ENCODE measurements around the gene DDX19B.
"Not testable (repeated sequence)": the region's sequence is repeated elsewhere in the genome, so short reads cannot be mapped to it uniquely, and the experiment has no call there.

Gene DDX19B

GRCh38 chr16:70370145-70370544, 71.2 kb downstream of the DDX19B start:
- not testable (repeated sequence) for H3K4me2 ChIP-seq (ENCODE audit: low read length); H3K27ac ChIP-seq; H3K9ac ChIP-seq

DNA sequence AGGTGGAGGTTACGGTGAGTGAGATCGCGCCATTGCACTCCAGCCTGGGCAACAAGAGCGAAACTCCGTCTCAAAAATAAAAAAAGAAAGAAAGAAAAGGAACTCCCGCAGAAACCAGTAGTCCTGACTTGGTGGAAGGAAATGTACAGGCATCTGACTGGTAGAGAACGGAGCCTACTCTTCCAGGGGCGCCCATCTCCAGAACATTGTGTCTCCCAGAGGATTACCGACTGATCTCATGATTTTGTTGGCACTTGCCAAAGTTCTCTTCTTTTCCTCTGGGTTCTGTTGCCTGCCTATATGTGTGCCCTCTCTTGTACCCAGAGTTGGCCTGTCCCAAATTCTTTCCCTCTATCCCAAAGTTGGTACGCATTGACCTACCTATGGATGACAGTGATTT, 71.9 kb downstream of the DDX19B start:
- no peaks in the 10 kb centered on the region for H3K4me1 ChIP-seq
- H3K4me3 ChIP-seq (ENCODE audit: low read depth, low read length) = no peak overlapping the region
- no peaks in the 10 kb centered on the region for H3K79me2 ChIP-seq
- H3K27me3 ChIP-seq (ENCODE audit: control insufficient read depth, insufficient read depth, low read length) = no peaks in the 10 kb centered on the region
- H3K4me2 ChIP-seq (ENCODE audit: low read length) = no peak overlapping the region
- no peaks in the 10 kb centered on the region for H3K36me3 ChIP-seq (ENCODE audit: control insufficient read depth, insufficient read depth, low read length)
- H2AFZ ChIP-seq = no peak overlapping the region
- no peak overlapping the region for H3K27ac ChIP-seq
- no peak overlapping the region for H3K9ac ChIP-seq
- H3K9me3 ChIP-seq (ENCODE audit: control insufficient read depth, low read length) = no peaks in the 10 kb centered on the region
- TF ChIP-seq, protein P1, sequence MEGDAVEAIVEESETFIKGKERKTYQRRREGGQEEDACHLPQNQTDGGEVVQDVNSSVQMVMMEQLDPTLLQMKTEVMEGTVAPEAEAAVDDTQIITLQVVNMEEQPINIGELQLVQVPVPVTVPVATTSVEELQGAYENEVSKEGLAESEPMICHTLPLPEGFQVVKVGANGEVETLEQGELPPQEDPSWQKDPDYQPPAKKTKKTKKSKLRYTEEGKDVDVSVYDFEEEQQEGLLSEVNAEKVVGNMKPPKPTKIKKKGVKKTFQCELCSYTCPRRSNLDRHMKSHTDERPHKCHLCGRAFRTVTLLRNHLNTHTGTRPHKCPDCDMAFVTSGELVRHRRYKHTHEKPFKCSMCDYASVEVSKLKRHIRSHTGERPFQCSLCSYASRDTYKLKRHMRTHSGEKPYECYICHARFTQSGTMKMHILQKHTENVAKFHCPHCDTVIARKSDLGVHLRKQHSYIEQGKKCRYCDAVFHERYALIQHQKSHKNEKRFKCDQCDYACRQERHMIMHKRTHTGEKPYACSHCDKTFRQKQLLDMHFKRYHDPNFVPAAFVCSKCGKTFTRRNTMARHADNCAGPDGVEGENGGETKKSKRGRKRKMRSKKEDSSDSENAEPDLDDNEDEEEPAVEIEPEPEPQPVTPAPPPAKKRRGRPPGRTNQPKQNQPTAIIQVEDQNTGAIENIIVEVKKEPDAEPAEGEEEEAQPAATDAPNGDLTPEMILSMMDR (IDR thresholded peaks at IDR 0.05) = no peak

More at GRCh38 chr16:70370145-70370544, 71.2 kb downstream of the DDX19B start:
- not testable (repeated sequence) for H3K4me1 ChIP-seq; H3K79me2 ChIP-seq; H3K27me3 ChIP-seq (ENCODE audit: control insufficient read depth, insufficient read depth, low read length); H3K9me3 ChIP-seq (ENCODE audit: control insufficient read depth, low read length); H3K36me3 ChIP-seq (ENCODE audit: control insufficient read depth, insufficient read depth, low read length); H2AFZ ChIP-seq; H3K4me3 ChIP-seq (ENCODE audit: low read depth, low read length)
- TF ChIP-seq, protein P1 (IDR thresholded peaks at IDR 0.05) = peak; percentile 70

GRCh38 chr16:70372921-70373728, 74.1 kb downstream of the DDX19B start:
- TF ChIP-seq, protein P1 (IDR thresholded peaks at IDR 0.05) = no peak
- Histone ChIP-seq H3K36me3 (ENCODE audit: control insufficient read depth, insufficient read depth, low read length) (no peaks in the 10 kb centered on the region), H3K9ac (no peak overlapping the region), H2AFZ (no peak overlapping the region), H3K27me3 (ENCODE audit: control insufficient read depth, insufficient read depth, low read length) (no peaks in the 10 kb centered on the region), H3K4me2 (ENCODE audit: low read length) (no peak overlapping the region), H3K9me3 (ENCODE audit: control insufficient read depth, low read length) (no peaks in the 10 kb centered on the region), H3K4me3 (ENCODE audit: low read depth, low read length) (no peak overlapping the region), H3K27ac (no peak overlapping the region), H3K4me1 (no peaks in the 10 kb centered on the region), H3K79me2 (no peaks in the 10 kb centered on the region)

DNA sequence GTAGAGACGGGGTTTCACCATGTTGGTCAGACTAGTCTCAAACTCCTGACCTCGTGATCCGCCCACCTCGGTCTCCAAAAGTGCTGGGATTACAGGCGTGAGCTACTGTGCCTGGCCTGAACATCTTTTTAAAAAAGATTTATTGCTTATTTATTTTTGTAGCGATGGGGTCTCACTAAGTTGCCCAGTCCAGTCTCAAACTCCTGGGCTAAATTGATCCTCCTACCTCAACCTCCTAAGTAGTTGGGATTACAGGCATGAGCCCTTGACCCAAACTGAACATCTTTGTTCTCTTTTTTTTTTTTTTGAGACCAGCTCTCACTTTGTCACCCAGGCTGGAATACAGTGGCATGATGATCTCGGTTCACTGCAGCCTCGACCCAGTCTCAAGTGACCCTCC, 75.2 kb downstream of the DDX19B start:
- TF ChIP-seq, protein P1 (IDR thresholded peaks at IDR 0.05) = no peak
- no peak overlapping the region for H3K9ac ChIP-seq
- H3K36me3 ChIP-seq (ENCODE audit: control insufficient read depth, insufficient read depth, low read length) = no peaks in the 10 kb centered on the region
- H3K4me2 ChIP-seq (ENCODE audit: low read length) = no peak overlapping the region
- H3K27ac ChIP-seq = no peak overlapping the region
- no peaks in the 10 kb centered on the region for H3K9me3 ChIP-seq (ENCODE audit: control insufficient read depth, low read length)
- H3K79me2 ChIP-seq = no peaks in the 10 kb centered on the region
- no peaks in the 10 kb centered on the region for H3K4me1 ChIP-seq
- H3K4me3 ChIP-seq (ENCODE audit: low read depth, low read length) = no peak overlapping the region
- H2AFZ ChIP-seq = no peak overlapping the region
- no peaks in the 10 kb centered on the region for H3K27me3 ChIP-seq (ENCODE audit: control insufficient read depth, insufficient read depth, low read length)
